A549 (cell line): ENCODE results near the gene DSCAML1.

Source experiments
- CBX2 ChIP-seq: fragments of 200-600 bp; sonication (generic); IDR thresholded peaks from 2 replicates; pipeline ENCODE4 v1.6.1; 2016; ENCODE audit warnings: low read depth, mild to moderate bottlenecking, borderline replicate concordance
- EP300 ChIP-seq, 2 experiments: fragments of >200 bp; sonication (Bioruptor Twin); formaldehyde crosslinking; IDR thresholded peaks; 2 replicates in 1 of 2; 3 replicates in 1 of 2; pipeline ENCODE4 v1.6.1; 2016 to 2017
- HDAC2 ChIP-seq: fragments of 200-600 bp; sonication (generic); IDR thresholded peaks from 2 replicates; pipeline ENCODE4 v1.6.1; 2016
- HEYL ChIP-seq: fragments of 250-450 bp; sonication (Bioruptor Pico); IDR thresholded peaks from 2 replicates; pipeline ENCODE4 v1.8.0; 2021; ENCODE audit warnings: mild to moderate bottlenecking, moderate library complexity
- JUN ChIP-seq, 2 experiments: fragments of >200 bp; sonication (Bioruptor Twin); formaldehyde crosslinking; IDR thresholded peaks; 2 replicates in 1 of 2; 3 replicates in 1 of 2; pipeline ENCODE4 v1.6.1; 2016 to 2017
- KDM1A ChIP-seq: fragments of 200-600 bp; sonication (generic); IDR thresholded peaks from 2 replicates; pipeline ENCODE4 v1.6.1; 2016; ENCODE audit warnings: low read depth, mild to moderate bottlenecking
- MYC ChIP-seq: IDR thresholded peaks from 2 replicates; pipeline ENCODE4 v1.6.1; 2012; ENCODE audit warnings: mild to moderate bottlenecking, inconsistent platforms, low read length, improper control_type of control experiment, borderline replicate concordance
- POLR2A ChIP-seq: IDR thresholded peaks from 2 replicates; pipeline ENCODE4 v1.6.1; 2012; ENCODE audit warnings: mild to moderate bottlenecking, low read length
- RAD21 ChIP-seq, 2 experiments: fragments of >200 bp in 1 of 2; sonication (Bioruptor Twin) in 1 of 2; formaldehyde crosslinking in 1 of 2; IDR thresholded peaks in 1 of 2; conservative IDR thresholded peaks in 1 of 2; 2 replicates in 1 of 2; 3 replicates in 1 of 2; pipeline ENCODE4 v1.6.1; 2012 to 2018; ENCODE audit warnings: inconsistent platforms in 1 of 2
- RNF2 ChIP-seq: fragments of 200-600 bp; sonication (generic); IDR thresholded peaks from 2 replicates; pipeline ENCODE4 v1.6.1; 2016; ENCODE audit warnings: low read depth, mild to moderate bottlenecking, antibody characterized with exemption, moderate library complexity, borderline replicate concordance
- TF ChIP-seq, protein P1 (sequence below): fragments of >200 bp; sonication (Bioruptor Twin); formaldehyde crosslinking; IDR thresholded peaks from 3 replicates; pipeline ENCODE4 v1.5.1; 2016
- TF ChIP-seq, protein P2 (sequence below): fragments of 200-600 bp; sonication (generic); IDR thresholded peaks from 2 replicates; pipeline ENCODE4 v1.6.1; 2016; ENCODE audit warnings: antibody characterized with exemption, mild to moderate bottlenecking, moderate library complexity
- TF ChIP-seq, protein P3 (sequence below): IDR thresholded peaks from 2 replicates; pipeline ENCODE4 v1.6.1; 2012

DNA sequence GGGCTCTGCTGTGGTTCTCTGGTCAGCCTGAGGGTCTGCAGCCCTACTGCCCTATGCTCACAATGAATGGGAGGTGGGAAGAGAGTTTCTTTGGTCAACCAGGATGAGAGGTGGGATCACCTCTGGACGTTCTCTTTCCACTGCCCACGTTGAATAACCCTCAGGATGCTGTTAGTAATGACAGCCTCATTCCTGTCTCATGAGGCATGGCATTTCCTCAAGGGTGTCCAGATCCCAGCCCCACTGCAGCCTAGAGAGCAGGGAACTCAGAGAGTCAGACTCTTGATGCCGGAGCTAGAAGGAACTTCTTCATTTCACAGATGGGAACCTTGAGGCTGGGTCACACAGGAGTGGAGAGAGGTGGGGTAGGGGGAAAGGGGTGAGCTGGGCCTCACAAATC lies 273.3 kb downstream of the DSCAML1 start:
- TF ChIP-seq, protein P1, sequence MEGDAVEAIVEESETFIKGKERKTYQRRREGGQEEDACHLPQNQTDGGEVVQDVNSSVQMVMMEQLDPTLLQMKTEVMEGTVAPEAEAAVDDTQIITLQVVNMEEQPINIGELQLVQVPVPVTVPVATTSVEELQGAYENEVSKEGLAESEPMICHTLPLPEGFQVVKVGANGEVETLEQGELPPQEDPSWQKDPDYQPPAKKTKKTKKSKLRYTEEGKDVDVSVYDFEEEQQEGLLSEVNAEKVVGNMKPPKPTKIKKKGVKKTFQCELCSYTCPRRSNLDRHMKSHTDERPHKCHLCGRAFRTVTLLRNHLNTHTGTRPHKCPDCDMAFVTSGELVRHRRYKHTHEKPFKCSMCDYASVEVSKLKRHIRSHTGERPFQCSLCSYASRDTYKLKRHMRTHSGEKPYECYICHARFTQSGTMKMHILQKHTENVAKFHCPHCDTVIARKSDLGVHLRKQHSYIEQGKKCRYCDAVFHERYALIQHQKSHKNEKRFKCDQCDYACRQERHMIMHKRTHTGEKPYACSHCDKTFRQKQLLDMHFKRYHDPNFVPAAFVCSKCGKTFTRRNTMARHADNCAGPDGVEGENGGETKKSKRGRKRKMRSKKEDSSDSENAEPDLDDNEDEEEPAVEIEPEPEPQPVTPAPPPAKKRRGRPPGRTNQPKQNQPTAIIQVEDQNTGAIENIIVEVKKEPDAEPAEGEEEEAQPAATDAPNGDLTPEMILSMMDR: no peak
- TF ChIP-seq HEYL (CRISPR knock-in tag) (no peak), RNF2 (no peak), POLR2A (no peak), HDAC2 (no peak), EP300 (IDR thresholded peaks at IDR 0.05) (no peak), MYC (no peak), RAD21 (conservative IDR thresholded peaks at IDR 0.05 in 1 of 2, IDR thresholded peaks at IDR 0.05 in 1 of 2) (no peak), CBX2 (no peak), KDM1A (no peak), JUN (IDR thresholded peaks at IDR 0.05) (no peak)
- TF ChIP-seq, protein P2, sequence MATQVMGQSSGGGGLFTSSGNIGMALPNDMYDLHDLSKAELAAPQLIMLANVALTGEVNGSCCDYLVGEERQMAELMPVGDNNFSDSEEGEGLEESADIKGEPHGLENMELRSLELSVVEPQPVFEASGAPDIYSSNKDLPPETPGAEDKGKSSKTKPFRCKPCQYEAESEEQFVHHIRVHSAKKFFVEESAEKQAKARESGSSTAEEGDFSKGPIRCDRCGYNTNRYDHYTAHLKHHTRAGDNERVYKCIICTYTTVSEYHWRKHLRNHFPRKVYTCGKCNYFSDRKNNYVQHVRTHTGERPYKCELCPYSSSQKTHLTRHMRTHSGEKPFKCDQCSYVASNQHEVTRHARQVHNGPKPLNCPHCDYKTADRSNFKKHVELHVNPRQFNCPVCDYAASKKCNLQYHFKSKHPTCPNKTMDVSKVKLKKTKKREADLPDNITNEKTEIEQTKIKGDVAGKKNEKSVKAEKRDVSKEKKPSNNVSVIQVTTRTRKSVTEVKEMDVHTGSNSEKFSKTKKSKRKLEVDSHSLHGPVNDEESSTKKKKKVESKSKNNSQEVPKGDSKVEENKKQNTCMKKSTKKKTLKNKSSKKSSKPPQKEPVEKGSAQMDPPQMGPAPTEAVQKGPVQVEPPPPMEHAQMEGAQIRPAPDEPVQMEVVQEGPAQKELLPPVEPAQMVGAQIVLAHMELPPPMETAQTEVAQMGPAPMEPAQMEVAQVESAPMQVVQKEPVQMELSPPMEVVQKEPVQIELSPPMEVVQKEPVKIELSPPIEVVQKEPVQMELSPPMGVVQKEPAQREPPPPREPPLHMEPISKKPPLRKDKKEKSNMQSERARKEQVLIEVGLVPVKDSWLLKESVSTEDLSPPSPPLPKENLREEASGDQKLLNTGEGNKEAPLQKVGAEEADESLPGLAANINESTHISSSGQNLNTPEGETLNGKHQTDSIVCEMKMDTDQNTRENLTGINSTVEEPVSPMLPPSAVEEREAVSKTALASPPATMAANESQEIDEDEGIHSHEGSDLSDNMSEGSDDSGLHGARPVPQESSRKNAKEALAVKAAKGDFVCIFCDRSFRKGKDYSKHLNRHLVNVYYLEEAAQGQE: no peak
- TF ChIP-seq, protein P3, sequence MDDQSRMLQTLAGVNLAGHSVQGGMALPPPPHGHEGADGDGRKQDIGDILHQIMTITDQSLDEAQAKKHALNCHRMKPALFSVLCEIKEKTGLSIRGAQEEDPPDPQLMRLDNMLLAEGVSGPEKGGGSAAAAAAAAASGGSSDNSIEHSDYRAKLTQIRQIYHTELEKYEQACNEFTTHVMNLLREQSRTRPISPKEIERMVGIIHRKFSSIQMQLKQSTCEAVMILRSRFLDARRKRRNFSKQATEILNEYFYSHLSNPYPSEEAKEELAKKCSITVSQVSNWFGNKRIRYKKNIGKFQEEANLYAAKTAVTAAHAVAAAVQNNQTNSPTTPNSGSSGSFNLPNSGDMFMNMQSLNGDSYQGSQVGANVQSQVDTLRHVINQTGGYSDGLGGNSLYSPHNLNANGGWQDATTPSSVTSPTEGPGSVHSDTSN: no peak
